A549 (cell line): ENCODE results near the gene PLCB4.

Experiments used
- CHD2 ChIP-seq: fragments of 150-350 bp; IDR thresholded peaks from 2 replicates; pipeline ENCODE4 v1.6.1; 2014; ENCODE audit warnings: low read length; ENCODE audit not compliant: partially characterized antibody
- CTCF ChIP-seq: fragments of >200 bp; sonication (Bioruptor Twin); formaldehyde crosslinking; IDR thresholded peaks from 3 replicates; pipeline ENCODE4 v1.5.1; 2016
- EP300 ChIP-seq, 2 experiments: fragments of >200 bp; sonication (Bioruptor Twin); formaldehyde crosslinking; IDR thresholded peaks; 2 replicates in 1 of 2; 3 replicates in 1 of 2; pipeline ENCODE4 v1.6.1; 2016 to 2017
- ESRRA ChIP-seq: fragments of 150-350 bp; IDR thresholded peaks from 2 replicates; pipeline ENCODE4 v1.6.1; 2014; ENCODE audit warnings: mild to moderate bottlenecking, low read length, borderline replicate concordance
- FOSL2 ChIP-seq, 2 experiments: fragments of 450-650 bp in 1 of 2; fragments of >200 bp in 1 of 2; sonication (Bioruptor Twin) in 1 of 2; formaldehyde crosslinking; IDR thresholded peaks; 2 replicates each; pipeline versions ENCODE4 v1.5.0 to v1.6.1; 2016 to 2020; ENCODE audit warnings: mild to moderate bottlenecking in 1 of 2, moderate library complexity in 1 of 2
- PHF8 ChIP-seq: fragments of 200-600 bp; sonication (generic); IDR thresholded peaks from 2 replicates; pipeline ENCODE4 v1.6.1; 2016; ENCODE audit warnings: low read depth, mild to moderate bottlenecking, antibody characterized with exemption, moderate library complexity, borderline replicate concordance
- POLR2A ChIP-seq: IDR thresholded peaks from 2 replicates; pipeline ENCODE4 v1.6.1; 2012; ENCODE audit warnings: mild to moderate bottlenecking, low read length
- RAD21 ChIP-seq, 2 experiments: fragments of >200 bp in 1 of 2; sonication (Bioruptor Twin) in 1 of 2; formaldehyde crosslinking in 1 of 2; IDR thresholded peaks in 1 of 2; conservative IDR thresholded peaks in 1 of 2; 2 replicates in 1 of 2; 3 replicates in 1 of 2; pipeline ENCODE4 v1.6.1; 2012 to 2018; ENCODE audit warnings: inconsistent platforms in 1 of 2
- REST ChIP-seq: fragments of 200-600 bp; sonication (generic); IDR thresholded peaks from 2 replicates; pipeline ENCODE4 v1.6.1; 2016; ENCODE audit warnings: antibody characterized with exemption, mild to moderate bottlenecking, moderate library complexity
- RNF2 ChIP-seq: fragments of 200-600 bp; sonication (generic); IDR thresholded peaks from 2 replicates; pipeline ENCODE4 v1.6.1; 2016; ENCODE audit warnings: low read depth, mild to moderate bottlenecking, antibody characterized with exemption, moderate library complexity, borderline replicate concordance
- TF ChIP-seq, protein P1 (sequence below): fragments of >200 bp; sonication (Bioruptor Twin); formaldehyde crosslinking; IDR thresholded peaks from 3 replicates; pipeline ENCODE4 v1.6.1; 2016
- TF ChIP-seq, protein P2 (sequence below): IDR thresholded peaks from 2 replicates; pipeline ENCODE4 v1.6.1; 2012
- TF ChIP-seq, protein P3 (sequence below): fragments of 150-350 bp; IDR thresholded peaks from 2 replicates; pipeline ENCODE4 v1.6.1; 2014; ENCODE audit warnings: low read depth, mild to moderate bottlenecking, low read length
- TF ChIP-seq, protein P4 (sequence below): fragments of 450-650 bp; IDR thresholded peaks from 2 replicates; pipeline ENCODE4 v1.6.1; 2014; ENCODE audit warnings: antibody characterized with exemption

GRCh38 chr20:9100691-9101090, 31.8 kb downstream of the PLCB4 start:
- no peak for TF ChIP-seq RAD21 (conservative IDR thresholded peaks at IDR 0.05 in 1 of 2, IDR thresholded peaks at IDR 0.05 in 1 of 2)
- TF ChIP-seq, protein P1, sequence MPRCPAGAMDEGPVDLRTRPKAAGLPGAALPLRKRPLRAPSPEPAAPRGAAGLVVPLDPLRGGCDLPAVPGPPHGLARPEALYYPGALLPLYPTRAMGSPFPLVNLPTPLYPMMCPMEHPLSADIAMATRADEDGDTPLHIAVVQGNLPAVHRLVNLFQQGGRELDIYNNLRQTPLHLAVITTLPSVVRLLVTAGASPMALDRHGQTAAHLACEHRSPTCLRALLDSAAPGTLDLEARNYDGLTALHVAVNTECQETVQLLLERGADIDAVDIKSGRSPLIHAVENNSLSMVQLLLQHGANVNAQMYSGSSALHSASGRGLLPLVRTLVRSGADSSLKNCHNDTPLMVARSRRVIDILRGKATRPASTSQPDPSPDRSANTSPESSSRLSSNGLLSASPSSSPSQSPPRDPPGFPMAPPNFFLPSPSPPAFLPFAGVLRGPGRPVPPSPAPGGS: no peak
- no peak for TF ChIP-seq REST
- TF ChIP-seq CTCF: no peak
- TF ChIP-seq EP300 (IDR thresholded peaks at IDR 0.05): no peak
- TF ChIP-seq, protein P2, sequence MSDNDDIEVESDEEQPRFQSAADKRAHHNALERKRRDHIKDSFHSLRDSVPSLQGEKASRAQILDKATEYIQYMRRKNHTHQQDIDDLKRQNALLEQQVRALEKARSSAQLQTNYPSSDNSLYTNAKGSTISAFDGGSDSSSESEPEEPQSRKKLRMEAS: no peak
- TF ChIP-seq PHF8: no peak
- no peak for TF ChIP-seq POLR2A
- TF ChIP-seq RNF2: no peak
- no peak for TF ChIP-seq FOSL2 (IDR thresholded peaks at IDR 0.05)
- no peak for TF ChIP-seq FOSL2 (CRISPR knock-in tag; IDR thresholded peaks at IDR 0.05)
- TF ChIP-seq, protein P3, sequence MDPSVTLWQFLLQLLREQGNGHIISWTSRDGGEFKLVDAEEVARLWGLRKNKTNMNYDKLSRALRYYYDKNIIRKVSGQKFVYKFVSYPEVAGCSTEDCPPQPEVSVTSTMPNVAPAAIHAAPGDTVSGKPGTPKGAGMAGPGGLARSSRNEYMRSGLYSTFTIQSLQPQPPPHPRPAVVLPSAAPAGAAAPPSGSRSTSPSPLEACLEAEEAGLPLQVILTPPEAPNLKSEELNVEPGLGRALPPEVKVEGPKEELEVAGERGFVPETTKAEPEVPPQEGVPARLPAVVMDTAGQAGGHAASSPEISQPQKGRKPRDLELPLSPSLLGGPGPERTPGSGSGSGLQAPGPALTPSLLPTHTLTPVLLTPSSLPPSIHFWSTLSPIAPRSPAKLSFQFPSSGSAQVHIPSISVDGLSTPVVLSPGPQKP: no peak
- TF ChIP-seq, protein P4, sequence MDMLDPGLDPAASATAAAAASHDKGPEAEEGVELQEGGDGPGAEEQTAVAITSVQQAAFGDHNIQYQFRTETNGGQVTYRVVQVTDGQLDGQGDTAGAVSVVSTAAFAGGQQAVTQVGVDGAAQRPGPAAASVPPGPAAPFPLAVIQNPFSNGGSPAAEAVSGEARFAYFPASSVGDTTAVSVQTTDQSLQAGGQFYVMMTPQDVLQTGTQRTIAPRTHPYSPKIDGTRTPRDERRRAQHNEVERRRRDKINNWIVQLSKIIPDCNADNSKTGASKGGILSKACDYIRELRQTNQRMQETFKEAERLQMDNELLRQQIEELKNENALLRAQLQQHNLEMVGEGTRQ: no peak
- no peak for TF ChIP-seq CHD2
- no peak for TF ChIP-seq ESRRA
